Dermis blood vessel endothelial cell (primary cell): ENCODE results near the gene PLA2G10. TPM values are rescaled to one million over a fixed set of nuclear protein-coding genes. Genes with fewer than 3 reads are reported as not detected.
"Not testable (repeated sequence)": the region's sequence is repeated elsewhere in the genome, so short reads cannot be mapped to it uniquely, and the experiment has no call there.

Experiments used
- DNase-seq: peaks from one replicate; pipeline ENCODE4 v3.0.0; 2010
- total RNA-seq: library from RNA; depleted of rRNA; stranded (reverse); fragments of >200 nt; gene quantifications from 2 replicates; pipeline ENCODE4 v1.2.3, GENCODE V29; 2014

Gene PLA2G10
- total RNA-seq, 1 donor from 2014 or later, result not detected

DNA sequence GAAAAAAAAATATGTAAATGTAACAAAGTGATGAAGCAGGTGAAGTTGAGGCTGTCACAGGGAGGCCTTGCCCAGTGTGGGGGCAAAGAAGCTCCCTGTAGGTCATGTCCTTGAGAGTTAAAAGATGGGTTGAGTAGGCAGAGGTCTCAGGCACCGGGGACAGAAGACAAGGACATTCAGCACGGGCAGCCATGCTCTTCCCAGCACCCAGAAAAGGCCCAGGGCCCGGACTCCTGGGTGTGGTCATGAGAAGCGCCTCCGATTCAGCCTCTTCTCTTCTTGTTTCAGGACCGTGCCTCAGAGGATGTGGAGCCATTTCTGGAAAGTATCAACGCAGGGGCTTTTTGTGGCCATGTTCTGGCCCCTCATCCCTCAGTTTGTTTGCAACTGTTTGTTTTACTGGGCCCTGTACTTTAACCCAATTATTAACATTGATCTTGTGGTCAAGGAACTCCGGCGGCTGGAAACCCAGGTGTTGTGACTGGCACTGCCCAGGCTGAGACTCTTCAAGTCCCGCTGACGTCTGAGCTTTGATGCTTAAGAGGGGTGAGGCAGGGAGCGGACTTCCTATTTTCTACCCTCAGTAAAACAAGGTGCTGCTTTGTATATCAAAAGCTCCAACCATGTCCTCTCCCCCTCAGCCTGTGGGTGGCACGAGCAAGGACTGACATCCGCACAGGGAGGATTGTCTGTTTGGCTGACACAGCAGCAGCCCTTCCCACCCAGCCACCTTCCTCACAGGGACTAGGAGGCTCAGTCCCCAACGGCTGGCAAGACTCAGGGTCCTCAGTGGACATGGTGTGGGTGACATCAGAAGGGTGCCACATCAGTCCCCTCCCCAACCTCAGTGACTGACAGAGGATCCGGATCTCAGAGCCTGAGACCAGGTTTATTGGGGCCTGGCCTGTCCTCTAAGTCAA is 26.5 kb downstream of the PLA2G10 start:
- no peak for DNase-seq

DNA sequence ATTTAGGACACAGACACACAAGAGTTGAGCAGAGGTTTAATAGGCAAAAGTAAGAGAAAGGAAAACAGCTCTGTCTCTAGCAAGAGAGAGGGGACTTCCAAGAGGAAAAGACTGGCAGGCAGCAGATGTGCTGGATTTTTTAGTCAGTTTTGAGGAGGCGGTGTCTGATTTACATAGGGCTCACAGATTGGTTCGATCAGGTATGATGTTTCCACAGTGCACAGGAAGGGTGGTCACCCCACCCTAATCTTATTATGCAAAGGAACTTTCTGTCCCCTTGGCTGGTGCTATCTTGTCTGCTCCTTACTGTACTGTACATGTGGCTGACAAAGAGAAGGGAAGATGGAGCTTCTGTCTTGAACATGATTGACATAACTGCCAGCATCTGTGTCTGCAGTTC is 36.0 kb downstream of the PLA2G10 start:
- DNase-seq, result peak; percentile 18

DNA sequence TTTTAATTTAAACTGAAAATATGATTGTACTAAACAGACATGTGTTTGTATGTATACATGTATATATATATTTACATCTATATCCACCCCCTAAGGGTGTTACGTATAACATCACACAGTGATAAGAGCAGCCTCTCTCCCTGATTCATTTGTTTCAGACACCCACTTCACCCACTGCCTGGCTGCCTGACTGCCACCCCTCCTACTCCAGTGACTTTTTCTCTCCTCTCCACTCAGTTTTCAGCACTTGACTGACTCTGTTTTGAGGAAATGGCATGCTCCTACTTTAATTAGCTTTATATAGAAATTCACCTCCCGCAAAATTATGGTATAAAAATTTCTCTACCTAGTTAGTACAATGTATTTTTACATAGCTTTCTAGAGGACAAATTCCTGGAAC is 41.4 kb downstream of the PLA2G10 start:
- no peak for DNase-seq

DNA sequence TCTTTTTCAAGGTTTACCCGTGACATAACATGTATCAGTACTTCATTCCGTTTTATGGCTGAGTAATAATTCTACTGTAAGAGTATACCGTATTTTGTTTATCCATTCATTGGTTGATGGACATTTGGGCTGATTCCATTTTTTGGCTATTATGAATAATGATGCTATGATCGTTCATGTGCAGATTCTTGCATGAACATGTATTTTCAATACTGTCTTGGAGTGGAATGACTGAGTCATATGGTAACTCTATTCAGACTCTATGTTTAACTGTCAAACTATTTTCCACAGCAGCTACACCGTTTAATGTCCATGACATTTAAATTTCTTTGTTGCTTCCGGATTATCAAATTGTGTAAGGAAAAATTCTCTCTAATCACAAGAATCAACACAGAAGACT is 43.5 kb downstream of the PLA2G10 start:
- no peak for DNase-seq

DNA sequence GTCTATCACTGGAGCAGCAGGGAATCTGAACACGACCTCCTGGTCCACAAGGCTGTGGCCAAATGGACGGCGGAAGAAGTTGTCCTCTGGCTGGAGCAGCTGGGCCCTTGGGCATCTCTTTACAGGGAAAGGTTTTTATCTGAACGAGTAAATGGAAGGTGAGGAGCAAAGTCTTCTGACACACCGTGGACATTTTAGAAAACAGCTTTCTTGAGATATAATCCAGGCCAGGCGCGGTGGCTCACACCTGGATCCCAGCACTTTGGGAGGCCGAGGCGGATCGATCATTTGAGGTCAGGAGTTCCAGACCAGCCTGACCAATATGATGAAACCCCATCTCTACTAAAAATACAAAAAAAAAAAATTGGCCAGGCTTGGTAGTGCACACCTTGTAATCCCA is 44.3 kb downstream of the PLA2G10 start:
- DNase-seq, result no peak

DNA sequence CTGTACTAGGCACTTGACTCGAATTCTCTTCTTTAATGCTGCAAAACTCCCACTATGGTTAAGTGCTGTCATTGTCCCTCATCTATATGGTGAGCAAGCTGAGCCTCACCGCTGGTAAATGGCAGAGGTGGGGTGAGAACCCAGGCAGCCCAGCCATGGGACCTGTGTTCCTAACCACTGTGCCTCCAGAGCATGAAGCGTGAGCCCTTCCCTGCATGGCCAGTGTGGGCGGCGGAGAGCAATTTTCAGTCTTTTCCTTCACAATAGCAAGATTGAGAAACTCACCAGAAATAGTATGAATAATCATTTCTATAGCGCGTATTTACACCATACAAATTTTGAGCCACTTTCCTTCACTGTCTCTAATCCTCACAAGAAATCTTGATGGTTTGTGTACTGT is 52.2 kb downstream of the PLA2G10 start:
- no peak for DNase-seq

DNA sequence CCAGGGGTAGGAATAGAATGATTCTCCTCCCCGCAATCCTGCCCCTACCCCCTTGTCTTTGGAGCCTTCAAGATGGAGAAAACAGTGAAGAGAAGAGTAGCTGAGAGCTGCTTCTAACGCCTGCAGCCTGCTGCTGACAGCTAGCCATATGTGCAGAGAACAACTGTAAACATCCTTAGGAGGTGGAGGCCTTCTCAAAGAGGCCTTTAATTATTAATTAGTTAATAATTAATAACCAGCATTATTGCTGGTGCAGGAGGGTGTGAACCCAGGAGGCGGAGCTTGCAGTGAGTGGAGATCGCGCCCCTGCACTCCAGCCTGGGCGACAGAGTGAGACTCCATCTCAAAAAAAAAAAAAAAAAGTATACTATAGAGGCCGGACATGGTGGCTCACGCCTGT is 52.9 kb downstream of the PLA2G10 start:
- DNase-seq, result no peak

DNA sequence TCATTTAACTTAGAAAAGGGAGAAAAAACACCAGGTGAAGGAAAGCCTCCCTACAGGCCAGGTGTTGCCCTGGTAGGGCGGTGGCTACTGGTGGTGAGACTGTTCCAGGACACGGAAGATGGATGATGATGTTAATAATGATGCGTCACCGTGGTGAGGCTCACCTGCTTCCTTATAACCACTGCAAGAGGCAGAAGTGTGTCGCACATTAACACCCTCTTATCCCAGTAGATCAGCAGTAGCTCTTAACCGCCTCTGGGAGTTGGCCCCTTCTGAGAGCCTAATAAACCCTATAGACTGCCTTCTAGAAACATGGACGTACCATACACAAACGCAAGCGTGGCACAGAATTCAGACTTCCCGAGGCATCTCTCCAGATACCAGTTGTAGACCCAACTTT is 53.6 kb downstream of the PLA2G10 start:
- no peak for DNase-seq

DNA sequence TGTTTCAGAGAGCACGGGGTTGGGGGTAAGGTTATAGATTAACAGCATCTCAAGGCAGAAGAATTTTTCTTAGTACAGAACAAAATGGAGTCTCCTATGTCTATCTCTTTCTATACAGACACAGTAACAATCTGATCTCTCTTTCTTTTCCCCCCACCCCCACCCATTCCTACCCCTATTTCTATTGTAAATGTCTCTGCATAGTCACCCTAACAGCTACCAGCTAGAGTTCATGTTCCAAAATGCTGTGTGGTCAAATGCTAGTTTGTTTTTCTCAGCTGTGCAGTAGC is 57.2 kb downstream of the PLA2G10 start:
- not testable (repeated sequence) for DNase-seq

DNA sequence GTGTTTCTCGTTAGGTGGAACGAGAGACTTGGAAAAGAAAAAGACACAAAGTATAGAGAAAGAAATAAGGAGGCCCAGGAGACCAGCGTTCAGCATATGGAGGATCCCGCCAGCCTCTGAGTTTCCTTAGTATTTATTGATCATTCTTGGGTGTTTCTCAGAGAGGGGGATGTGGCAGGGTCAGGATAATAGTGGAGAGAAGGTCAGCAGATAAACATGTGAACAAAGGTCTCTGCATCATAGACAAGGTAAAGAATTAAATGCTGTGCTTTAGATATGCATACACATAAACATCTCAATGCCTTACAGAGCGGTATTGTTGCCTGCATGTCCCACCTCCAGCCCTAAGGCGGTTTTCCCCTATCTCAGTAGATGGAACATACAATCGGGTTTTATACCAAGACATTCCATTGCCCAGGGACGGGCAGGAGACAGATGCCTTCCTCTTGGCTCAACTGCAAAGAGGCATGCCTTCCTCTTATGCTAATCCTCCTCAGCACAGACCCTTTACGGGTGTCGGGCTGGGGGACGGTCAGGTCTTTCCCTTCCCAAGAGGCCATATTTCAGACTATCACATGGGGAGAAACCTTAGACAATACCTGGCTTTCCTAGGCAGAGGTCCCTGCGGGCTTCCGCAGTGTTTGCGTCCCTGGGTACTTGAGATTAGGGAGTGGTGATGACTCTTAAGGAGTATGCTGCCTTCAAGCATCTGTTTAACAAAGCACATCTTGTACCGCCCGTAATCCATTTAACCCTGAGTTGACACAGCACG is 57.7 kb downstream of the PLA2G10 start:
- not testable (repeated sequence) for DNase-seq

DNA sequence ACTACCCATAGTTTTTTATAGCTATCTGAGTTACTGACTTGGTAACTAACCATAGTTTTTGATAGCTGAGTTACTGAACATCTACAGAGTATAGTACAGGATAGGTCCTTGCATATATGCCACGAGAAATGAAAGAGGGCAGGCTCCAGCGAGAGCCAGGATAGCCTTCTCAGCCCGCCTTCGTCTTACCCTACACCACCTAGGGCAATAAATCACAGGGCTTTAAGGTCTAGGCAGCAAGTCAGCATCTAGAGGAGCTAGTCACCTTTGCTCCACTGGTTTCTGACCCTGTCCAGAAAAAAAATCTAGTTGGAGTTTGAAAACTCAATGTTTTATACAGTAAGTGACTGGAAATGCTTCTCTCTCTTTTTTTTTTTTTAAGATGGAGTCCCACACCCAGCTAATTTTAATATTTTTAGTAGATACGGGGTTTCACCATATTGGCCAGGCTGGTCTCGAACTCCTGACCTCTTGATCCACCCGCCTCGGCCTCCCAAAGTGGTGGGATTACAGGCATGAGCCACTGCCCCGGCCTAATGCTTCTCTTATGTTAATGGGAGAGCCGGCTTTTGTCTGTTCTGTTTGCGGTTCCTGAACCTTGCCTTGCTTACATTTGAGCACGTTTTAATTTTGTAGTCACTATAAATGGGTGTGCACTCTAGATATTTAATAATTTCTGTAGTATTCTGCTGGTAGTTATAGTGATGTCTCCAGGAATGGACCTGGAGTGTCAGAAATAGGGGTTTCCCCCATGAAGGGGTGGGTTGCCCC is 58.5 kb downstream of the PLA2G10 start:
- no peak for DNase-seq

DNA sequence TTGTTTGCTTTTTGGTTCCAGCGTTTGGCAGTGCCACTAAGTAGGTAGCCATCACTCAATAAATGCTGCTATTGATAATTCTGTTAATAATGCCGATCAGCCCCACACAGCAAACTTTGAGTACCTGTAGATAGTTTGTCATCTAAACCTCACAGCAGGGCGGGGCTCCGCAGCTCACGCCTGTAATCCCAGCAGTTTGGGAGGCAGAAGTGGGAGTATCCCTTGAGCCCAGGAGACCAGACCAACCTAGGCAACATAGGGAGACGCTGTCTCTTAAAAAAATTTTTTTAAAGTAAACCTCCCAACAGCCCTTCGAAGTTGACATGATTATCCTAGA is 59.8 kb downstream of the PLA2G10 start:
- no peak for DNase-seq

DNA sequence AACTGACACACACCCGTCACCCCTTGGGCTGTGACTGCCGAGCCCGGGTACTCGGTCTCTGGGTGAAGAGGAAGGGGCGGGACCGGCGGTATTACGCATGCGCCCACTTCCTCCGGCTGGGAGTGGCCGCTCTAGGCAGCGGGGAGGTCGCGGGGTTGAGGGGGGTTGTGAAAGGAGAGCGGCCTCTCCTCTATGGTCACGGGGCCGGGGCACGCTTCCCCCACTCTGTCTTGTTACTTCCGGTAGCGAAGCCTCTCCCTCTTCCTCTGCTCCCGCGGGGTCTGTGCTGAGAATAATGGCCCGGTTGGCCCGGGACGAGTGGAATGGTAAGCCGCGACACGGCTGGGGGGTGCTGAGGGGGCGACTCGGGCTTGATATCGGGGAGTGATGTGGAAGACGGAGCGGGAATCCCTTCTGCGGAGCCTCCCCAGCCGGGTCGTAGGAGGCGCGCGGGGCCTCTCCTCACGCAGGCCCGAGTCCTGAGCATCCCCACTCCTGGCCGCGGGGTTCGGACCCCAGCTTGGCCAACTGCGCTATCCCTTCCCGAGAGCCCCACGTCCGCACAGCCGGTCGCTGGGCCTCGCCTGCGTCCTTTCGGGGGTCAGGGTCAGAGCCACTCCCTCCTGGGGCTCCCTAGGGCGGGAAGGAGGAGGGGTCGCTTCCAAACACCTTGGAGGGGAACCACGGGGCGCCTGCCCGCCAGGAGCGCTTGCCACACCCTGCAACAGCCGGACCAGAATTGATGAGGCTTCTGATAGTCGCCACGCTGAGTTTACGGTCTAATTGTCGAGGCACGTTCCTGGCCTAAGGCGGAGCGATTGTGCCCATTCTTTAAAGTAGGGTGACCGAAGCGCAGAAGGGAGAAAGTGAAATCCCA is 61.2 kb downstream of the PLA2G10 start, which contains the start of gene BFAR:
Gene BFAR, plus strand, starts transcription at position 259 of the 877 bp plus-strand sequence. CDS start 11,396 bp downstream, outside the sequence.
- DNase-seq, result peak; percentile 98

DNA sequence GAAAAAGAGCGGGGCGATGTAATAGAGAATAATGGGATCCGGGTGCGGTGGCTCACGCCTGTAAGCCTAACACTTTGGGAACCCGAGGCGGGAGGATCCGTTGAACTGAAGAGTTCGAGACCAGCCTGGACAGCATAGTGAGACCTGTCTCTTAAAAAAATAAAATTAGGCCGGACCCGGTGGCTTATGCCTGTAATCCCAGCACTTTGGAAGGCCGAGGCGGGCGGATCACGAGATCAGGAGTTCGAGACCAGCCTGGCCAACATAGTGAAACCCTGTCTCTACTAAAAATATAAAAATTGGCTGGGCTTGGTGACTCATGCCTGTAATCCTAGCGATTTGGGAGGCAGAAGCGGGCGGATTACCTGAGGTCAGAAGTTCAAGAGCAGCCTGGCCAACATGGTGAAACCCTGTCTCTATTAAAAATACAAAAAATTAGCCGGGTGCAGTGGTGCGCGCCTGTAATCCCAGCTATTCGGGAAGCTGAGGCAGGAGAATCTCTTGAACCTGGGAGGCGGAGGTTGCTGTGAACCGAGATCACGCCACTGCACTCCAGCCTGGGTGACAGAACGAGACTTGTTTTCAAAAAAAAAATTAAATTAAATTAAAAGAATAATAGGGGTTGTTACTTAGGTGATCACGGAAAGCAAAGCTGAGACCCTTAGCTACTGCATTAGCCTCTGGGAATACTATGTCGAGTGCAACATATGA is 63.3 kb downstream of the PLA2G10 start:
- not testable (repeated sequence) for DNase-seq

DNA sequence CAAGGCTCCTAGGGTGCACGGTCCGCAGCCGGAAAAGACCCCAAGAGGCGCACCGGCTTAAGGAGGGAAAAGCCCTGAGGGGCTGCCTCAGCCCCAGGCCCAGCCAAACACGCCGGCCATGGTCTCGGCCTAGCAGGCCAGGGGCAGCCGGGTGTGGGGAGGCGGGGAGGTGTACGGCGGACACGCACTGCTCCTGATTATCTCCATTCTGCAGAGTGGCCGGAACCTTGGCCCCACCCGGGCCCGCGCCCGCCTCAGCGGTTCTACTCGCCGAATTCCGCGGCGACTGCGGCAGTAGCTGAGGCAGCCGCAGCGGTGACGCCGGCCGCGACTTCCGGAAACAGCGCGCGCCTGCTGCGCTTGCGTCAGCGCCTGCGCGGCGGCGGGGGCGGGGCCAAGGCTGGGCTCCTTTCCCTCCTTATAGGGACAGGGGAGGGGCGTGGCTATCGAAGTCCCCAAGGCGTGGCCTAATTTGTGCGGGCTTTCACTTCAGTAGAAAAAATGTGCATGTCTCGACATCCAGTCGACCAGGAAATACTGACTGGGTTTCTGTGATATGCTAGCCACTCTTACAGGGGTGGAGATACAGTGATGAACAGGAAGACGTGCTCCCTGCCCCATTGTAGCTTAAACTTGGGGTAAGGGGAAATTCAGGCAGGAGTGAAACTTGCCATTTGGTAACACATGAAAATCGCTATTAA is 64.0 kb downstream of the PLA2G10 start, which contains the start of gene PARN:
Gene PARN, minus strand, starts transcription at position 342 of the 701 bp plus-strand sequence. Its CDS starts 135 bp downstream, at position 207.
- DNase-seq, result peak; percentile 97

DNA sequence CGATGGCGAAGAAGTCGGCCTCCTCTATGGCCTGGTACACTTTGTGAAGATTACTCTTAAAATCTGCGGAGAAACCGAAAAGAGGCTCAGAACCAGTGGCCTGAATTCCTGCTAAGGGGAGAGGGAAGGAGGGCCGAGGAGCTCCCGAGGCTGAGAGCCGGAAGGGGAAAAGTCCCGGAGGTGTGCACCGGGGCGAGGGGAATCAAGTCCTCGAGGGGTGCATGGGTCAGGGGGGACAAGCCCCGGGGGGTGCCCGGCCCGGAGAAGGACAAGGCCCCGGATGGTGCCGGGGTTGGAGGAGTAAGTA is 64.5 kb downstream of the PLA2G10 start:
- peak; percentile 25 for DNase-seq

DNA sequence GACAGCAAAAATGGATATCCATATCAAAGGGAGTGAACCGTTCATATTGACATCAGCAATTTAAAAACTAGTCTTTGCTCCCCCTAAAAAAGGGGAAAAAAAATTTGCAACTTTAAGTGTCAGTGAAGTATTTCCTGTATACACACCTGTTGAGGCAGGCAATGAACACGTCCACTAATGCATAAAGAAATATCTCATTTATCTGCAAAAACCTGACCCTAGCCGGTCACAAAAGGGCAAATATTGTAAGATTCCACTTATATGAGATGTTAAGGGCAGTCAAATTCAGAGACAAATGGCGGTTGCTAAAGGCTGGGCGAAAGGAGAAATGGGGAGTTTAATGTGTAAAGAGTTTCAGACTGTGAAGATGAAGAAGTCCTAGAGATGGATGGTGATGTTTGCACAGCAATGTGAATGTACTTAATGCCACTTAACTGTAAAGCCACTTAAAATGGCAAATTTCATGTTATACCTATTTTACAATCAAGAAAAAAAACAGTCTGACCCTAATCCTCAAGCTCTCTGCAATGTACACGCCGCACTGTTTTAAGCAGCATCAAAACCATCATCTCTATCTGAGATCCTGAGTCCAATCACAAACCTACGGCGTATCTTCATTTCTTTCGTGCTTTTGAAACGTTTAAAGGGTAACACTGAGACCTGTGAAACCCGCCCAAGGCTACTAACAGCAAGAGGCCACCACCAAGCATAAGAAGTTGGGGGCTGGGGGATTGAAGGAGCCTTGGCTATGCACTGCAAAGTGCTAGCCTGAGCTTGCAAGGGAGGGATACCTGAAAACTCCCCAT is 65.1 kb downstream of the PLA2G10 start:
- DNase-seq, result no peak

DNA sequence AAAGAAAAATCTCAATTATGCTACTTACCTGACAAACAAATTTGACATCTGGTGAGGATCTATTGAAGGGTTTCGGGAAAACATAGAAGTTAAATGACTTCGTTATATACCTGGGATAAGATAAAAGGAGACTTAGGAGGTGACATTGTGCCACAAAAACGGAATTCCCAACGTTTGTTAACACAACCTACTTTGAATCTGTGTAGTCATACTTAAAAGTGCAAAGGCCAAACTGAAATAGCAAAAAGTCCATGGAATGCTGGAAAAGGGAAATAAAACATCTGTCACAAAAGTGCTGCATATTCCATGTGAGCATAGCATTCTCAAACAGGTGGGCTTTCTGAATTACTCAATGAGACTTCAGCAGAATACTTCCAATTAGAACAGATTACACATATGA is 67.0 kb downstream of the PLA2G10 start:
- no peak for DNase-seq
